ENCODE results near the gene INTS15.

DNA sequence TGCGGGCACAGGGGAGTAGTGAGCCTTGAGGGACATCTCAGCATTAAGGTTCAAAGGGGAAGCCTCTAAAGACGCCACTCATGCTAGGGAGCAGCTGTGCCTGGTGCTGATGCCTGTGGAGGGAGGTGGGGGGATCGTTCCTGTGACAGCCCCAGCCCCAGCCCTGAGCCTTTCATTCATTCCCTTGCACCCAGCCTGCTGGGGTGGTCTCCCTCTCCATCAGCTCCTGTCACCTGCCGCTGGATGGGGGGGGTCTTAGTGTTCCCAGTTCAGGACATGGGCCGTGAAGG, 58.9 kb downstream of the INTS15 start:
- TF ChIP-seq, protein P1, sequence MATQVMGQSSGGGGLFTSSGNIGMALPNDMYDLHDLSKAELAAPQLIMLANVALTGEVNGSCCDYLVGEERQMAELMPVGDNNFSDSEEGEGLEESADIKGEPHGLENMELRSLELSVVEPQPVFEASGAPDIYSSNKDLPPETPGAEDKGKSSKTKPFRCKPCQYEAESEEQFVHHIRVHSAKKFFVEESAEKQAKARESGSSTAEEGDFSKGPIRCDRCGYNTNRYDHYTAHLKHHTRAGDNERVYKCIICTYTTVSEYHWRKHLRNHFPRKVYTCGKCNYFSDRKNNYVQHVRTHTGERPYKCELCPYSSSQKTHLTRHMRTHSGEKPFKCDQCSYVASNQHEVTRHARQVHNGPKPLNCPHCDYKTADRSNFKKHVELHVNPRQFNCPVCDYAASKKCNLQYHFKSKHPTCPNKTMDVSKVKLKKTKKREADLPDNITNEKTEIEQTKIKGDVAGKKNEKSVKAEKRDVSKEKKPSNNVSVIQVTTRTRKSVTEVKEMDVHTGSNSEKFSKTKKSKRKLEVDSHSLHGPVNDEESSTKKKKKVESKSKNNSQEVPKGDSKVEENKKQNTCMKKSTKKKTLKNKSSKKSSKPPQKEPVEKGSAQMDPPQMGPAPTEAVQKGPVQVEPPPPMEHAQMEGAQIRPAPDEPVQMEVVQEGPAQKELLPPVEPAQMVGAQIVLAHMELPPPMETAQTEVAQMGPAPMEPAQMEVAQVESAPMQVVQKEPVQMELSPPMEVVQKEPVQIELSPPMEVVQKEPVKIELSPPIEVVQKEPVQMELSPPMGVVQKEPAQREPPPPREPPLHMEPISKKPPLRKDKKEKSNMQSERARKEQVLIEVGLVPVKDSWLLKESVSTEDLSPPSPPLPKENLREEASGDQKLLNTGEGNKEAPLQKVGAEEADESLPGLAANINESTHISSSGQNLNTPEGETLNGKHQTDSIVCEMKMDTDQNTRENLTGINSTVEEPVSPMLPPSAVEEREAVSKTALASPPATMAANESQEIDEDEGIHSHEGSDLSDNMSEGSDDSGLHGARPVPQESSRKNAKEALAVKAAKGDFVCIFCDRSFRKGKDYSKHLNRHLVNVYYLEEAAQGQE (IDR thresholded peaks at IDR 0.05; ENCODE audit: insufficient read depth in 1 of 2, low read depth in 2 of 2, low read length in 1 of 2), result no peak
- TF ChIP-seq SIN3A (IDR thresholded peaks at IDR 0.05; ENCODE audit: borderline replicate concordance, insufficient read depth, low read depth, low read length), result no peak
- TF ChIP-seq, protein P2, sequence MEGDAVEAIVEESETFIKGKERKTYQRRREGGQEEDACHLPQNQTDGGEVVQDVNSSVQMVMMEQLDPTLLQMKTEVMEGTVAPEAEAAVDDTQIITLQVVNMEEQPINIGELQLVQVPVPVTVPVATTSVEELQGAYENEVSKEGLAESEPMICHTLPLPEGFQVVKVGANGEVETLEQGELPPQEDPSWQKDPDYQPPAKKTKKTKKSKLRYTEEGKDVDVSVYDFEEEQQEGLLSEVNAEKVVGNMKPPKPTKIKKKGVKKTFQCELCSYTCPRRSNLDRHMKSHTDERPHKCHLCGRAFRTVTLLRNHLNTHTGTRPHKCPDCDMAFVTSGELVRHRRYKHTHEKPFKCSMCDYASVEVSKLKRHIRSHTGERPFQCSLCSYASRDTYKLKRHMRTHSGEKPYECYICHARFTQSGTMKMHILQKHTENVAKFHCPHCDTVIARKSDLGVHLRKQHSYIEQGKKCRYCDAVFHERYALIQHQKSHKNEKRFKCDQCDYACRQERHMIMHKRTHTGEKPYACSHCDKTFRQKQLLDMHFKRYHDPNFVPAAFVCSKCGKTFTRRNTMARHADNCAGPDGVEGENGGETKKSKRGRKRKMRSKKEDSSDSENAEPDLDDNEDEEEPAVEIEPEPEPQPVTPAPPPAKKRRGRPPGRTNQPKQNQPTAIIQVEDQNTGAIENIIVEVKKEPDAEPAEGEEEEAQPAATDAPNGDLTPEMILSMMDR (IDR thresholded peaks at IDR 0.05), result no peak
